DND-41 (cell line): ENCODE data around the gene SMYD1.

Experiments
- EZH2 ChIP-seq: IDR thresholded peaks from 3 replicates; pipeline ENCODE4 v1.6.1; 2012; ENCODE audit warnings: borderline replicate concordance, low read depth, mild to moderate bottlenecking, moderate library complexity, low read length, inconsistent platforms; ENCODE audit not compliant: severe bottlenecking
- TF ChIP-seq, protein P1 (sequence below): IDR thresholded peaks from 2 replicates; pipeline ENCODE4 v1.5.1; 2012; ENCODE audit warnings: borderline replicate concordance, low read length, moderate library complexity, mild to moderate bottlenecking; ENCODE audit not compliant: poor library complexity, severe bottlenecking; ENCODE audit errors: extremely low read depth

GRCh38 chr2:88113069-88113468 is 45.4 kb downstream of the SMYD1 start:
- TF ChIP-seq, protein P1, sequence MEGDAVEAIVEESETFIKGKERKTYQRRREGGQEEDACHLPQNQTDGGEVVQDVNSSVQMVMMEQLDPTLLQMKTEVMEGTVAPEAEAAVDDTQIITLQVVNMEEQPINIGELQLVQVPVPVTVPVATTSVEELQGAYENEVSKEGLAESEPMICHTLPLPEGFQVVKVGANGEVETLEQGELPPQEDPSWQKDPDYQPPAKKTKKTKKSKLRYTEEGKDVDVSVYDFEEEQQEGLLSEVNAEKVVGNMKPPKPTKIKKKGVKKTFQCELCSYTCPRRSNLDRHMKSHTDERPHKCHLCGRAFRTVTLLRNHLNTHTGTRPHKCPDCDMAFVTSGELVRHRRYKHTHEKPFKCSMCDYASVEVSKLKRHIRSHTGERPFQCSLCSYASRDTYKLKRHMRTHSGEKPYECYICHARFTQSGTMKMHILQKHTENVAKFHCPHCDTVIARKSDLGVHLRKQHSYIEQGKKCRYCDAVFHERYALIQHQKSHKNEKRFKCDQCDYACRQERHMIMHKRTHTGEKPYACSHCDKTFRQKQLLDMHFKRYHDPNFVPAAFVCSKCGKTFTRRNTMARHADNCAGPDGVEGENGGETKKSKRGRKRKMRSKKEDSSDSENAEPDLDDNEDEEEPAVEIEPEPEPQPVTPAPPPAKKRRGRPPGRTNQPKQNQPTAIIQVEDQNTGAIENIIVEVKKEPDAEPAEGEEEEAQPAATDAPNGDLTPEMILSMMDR = no peak
- no peak for TF ChIP-seq EZH2
